ENCODE measurements around the gene PITPNM2. TPM values are rescaled to one million over a fixed set of nuclear protein-coding genes. Genes with fewer than 3 reads are reported as not detected.
"Not testable (repeated sequence)": the region's sequence is repeated elsewhere in the genome, so short reads cannot be mapped to it uniquely, and the experiment has no call there.

Gene PITPNM2
- total RNA-seq, 1 donor from 2014 or later = 23.1 TPM

DNA sequence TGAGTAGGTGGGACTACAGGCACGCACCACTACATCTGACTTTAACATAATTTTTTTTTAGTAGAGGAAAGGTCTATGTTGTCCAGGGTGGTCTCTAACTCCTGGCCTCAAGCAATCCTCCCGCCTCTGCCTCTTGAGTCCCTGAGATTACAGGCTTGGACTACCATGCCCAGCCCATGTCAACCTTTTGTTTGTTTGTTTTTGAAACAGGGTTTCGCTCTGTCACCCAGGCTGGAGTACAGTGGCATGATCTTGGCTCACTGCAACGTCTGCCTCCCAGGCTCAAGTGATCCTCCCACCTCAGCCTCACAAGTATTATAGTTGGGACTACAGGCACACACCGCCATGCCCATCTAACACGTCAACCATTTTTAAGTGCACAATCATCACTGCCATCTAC is 29.2 kb downstream of the PITPNM2 start:
- DNase-seq (ENCODE audit: low spot score) = no peak

DNA sequence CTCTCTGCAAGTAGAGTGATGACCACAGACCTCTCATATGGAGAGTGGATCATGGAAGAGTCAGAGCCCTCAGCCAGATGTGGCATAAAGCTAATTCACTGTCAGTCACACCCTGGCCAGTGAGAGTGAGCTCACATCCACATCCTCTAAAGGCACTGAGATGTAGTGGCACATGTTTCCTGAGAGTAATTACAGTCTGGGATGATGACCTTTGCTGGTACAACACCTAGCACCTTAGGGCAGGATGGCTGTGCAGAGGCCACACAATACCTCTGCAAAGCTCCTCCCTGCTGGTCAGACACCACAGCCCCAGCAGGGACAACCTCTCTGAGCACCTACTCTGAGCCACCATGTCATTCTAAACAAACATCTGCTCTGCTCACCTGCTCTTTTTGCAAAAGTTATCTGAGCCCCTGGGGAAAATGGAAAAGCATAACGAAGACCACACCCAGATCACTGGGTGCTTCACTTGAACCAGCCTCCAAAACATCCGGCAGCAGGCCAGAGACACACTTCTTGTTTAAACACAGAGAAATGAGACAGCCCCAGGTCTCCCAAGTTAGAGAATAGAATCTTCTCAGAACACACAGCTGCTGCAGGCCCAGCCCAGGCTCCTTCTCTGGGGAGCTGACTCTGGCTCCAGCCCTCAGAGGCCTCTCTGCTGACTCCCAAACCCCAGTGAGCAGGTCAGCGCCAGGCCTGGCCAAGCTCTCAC is 30.3 kb downstream of the PITPNM2 start:
- no peak for DNase-seq (ENCODE audit: low spot score)

DNA sequence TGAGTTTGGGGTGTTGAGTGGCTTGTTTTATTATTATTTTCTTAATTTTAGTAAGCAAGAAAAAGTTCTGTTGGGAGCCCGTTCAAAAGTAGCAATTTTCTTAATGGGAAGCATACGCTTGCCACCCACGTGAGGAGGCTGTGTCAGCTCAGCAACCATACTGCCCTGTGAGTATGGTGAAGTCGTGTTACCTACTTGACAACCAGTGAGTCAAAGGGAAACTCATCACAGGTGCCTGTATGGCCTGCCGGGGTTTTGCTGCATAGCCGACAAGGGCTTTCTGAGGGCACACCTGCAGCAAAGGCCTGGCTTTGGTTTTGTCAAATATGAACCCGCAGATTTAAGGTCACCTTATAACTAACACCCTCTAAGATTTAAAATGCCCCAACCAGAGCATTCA is 31.1 kb downstream of the PITPNM2 start:
- no peak for DNase-seq (ENCODE audit: low spot score)

GRCh38 chr12:123118497-123118896 is 32.4 kb downstream of the PITPNM2 start:
- DNase-seq (ENCODE audit: low spot score) = no peak

- DNase-seq (ENCODE audit: low spot score) = no peak
Observed at GRCh38 chr12:123115409-123116121, 35.3 kb downstream of the PITPNM2 start.

DNA sequence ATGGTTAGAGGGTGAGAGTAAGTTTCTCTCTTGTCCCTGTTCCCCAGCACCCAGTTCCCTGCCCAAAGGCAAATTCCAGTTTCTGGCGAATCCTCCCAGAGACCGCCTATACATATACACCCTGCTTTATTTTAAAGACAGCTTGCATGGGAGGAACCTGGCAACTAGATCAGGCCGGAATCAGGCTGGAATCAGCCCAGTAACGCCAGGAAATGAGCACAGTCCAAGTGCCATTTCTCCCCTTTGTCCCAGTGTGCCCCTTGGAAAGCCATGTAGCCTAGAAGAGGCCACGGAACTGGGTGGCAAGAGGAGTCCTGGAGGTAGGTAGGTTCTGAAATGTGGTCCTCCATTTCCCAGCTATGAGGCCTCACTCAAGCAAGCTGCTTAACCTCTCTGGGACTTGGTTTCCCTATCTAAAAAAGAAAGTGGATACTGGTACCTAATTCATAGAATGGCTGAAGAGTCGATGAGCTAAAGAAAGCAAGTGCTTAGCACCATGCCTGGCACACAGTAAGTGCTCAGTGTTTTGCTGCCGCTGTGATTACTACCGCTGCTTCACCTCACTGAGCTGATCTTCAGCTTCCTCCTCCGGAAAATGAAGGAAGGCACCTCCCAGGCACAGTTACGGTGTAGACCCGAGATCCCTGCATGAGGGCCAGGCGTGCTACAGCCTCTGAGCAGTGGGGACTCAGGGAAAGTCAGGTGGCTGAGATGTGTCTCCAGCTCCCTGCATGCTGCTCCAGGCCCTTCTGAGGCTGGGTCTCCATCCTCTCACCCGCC is 36.4 kb downstream of the PITPNM2 start:
- DNase-seq (ENCODE audit: low spot score) = no peak

DNA sequence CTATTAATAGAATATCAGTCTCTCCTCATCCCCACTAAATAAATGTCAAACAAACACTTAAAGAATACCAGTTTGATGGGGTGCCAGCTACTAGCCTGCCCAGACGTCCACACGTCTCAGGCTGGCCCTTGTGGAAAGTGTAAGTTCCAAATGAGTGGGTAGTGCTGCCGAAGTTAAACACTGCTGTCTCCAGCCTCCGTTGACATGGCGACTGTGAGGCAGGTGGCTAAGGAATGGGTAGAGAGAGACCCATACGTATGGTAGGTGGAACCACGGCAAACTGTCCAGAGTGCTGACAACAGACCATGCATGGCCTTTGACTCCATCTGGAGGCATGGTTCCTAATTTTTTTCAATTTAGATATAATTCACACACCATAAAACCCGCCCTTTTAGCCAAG is 37.9 kb downstream of the PITPNM2 start:
- no peak for DNase-seq (ENCODE audit: low spot score)

DNA sequence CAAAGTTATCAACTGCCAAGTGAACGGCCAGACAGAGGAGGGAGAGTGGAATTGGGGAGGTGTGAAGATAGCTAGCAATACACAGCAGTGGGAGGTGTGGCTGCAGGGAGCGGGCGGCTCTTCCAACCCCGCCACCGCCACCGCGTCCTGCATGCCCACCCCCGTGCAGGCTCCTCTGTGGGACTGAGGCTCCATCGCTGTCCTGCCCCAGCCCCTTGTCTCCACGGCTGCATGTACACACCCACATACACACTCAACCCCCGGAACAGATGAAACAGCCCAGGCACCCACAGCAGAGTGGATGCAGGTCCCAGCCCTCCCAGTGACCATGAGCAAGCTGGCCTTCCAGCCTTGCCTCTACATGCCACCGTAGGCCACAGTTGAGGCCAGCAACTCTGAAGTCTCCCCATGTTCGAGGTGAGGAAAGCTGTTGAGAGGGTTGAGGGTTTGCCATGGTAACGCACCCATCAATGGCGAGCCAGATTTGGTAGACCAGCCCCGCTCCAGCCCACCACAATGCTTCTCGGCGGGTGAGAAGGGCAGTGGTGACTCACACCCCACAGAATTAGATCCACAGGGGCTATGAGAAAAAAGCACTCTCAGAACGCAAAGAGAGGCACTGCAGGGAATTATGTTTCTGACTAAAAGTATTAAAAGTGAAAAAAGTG is 39.3 kb downstream of the PITPNM2 start:
- DNase-seq (ENCODE audit: low spot score) = no peak

- no peak for DNase-seq (ENCODE audit: low spot score)
Observed at GRCh38 chr12:123109319-123109772, 41.5 kb downstream of the PITPNM2 start.

DNA sequence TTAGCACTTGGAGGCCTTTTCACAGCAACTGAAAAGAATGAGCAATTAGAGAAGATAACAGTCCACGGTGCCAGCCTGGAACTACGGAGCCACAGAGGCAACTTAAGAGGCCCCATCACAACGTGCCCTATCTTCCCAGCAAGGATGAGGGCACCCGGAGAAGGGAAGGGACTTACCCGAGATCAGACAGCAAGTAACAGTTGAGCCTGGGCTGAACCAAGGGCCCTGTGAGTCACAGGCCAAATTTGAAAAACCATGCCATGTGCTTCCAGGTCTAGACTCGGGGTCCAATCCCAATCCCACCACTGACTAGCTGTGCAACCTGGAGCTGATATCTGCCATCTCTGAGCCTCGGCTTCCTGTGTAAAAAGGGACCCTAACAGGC is 42.2 kb downstream of the PITPNM2 start:
- DNase-seq (ENCODE audit: low spot score) = no peak

DNA sequence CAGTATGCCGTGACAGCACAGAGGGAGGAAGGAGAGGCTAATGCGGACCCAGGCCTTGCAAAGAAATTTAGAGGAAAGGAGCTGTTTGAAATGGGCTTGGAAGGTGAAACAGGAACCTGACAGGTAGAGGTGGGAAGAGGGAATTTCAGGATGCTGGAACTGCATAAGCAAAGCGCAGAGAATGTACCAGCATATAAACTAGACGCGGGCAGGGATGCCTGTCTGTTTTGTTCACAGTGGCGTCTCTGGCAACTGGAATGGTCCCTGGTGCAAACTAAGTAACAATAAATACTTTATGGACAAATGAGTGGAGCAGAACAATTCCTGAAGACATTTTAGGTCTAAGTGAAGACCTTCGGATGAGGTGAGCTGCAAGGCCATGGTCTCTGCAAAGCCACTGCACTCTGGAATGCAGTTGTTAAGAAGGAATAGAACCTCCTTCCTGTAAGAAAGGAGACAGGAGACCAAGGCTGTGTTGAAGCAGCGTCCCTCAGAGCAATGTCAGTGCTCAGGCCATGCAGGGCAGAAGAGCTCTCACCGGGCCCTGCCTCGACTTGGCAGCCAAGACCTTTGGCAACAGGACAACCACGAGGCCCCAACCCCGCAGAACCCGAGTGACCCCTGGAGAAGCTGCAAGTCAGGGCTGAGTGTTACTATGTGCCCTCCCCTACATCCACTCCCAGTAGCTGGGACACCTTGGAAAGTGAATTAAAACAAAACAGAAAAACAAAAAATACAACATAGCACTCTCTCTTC is 42.8 kb downstream of the PITPNM2 start:
- DNase-seq (ENCODE audit: low spot score) = no peak

- no peak for DNase-seq (ENCODE audit: low spot score)
Observed at GRCh38 chr12:123106640-123107359, 44.1 kb downstream of the PITPNM2 start.

DNA sequence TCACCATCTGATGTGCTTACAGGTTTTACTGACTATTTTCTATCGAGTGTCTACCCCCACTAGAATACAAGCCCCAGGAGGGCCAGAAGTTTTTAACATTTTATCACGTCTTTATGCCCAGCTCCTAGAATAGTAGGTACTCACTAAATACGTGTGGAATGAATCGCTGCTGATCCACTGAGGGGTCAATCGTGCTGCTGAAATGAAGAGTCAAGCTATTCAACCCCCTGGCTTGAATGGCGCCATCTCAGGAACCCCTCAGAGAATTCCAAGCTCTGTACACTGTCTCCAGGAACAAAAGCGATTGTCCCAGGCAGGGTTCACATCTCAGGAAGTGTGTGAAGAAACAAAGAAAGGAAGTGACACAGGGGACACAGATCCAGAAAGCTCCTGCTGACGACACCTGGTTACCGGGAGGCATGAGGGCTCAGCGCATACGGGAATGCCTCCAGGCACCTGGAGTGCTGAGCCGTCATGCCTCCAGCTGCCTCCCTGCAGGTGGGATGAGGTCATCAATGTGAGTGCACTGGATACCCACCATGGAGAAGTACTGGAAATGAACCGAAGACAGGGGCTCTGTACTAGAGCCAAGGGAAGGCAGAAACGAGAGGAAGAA is 45.6 kb downstream of the PITPNM2 start:
- no peak for DNase-seq (ENCODE audit: low spot score)

DNA sequence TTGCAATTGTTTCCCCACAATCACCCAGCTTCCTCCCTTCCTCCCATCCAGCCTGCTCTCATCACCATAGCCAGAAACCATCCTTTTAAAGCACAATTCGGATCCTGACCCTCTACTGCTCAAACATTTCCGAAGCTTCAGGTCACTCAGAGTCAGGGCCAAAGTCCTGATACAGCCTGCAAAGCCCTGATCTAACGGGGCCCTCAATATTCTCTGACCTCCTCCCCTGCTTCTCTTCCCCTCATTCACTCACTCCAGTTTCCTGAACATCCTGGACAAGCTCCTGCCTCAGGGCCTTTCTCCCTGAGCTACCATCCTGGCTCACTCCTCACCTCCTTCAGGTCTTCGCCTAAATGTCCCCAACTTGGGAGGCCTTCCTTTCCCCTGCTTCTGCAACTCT is 46.1 kb downstream of the PITPNM2 start:
- no peak for DNase-seq (ENCODE audit: low spot score)

DNA sequence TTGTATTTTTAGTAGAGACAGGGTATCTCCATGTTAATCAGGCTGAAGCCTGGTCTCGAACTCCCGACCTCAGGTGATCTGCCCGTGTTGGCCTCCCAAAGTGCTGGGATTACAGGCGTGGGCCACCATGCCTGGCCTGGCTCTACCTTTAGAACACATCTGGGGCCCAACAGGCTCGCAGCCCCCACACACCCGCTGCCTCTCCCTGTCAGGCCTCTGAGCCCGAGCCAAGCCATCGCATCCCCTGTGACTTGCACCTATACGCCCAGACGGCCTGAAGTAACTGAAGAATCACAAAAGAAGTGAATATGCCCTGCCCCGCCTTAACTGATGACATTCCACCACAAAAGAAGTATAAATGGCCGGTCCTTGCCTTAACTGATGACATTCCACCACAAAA is 46.8 kb downstream of the PITPNM2 start:
- DNase-seq (ENCODE audit: low spot score) = not testable (repeated sequence)

GRCh38 chr12:123102781-123103503 is 47.9 kb downstream of the PITPNM2 start:
- DNase-seq (ENCODE audit: low spot score) = no peak

DNA sequence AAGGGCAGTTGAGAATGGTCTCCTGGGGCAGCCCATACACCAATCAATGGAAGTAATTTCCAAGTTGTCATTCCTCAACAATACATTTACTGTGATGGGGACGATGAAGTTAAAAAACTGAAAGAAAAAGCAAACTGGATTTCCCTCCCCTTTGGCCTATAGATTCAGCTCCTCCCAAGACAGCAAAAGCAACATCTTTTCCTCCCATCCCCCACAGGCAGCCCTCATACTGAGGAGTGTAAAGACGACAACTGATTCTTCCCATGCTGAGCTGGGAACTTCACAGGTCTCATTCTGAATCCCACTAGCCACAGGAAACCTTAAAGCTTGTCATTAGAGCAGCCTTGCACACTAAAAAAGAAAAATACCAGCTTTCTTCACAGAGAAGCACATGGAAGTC is 48.5 kb downstream of the PITPNM2 start:
- DNase-seq (ENCODE audit: low spot score) = no peak

- no peak for DNase-seq (ENCODE audit: low spot score)
Observed at GRCh38 chr12:123101526-123101925, 49.4 kb downstream of the PITPNM2 start.
